DMS79 treated with DMSO at 0.1 percent for 48 hours (cell line): ENCODE measurements around the gene TSSK1B.
"Not testable (repeated sequence)": the region's sequence is repeated elsewhere in the genome, so short reads cannot be mapped to it uniquely, and the experiment has no call there.

Experiments
- DNase-seq: peaks from one replicate; lab custom pipeline; 2025; lab: John Stamatoyannopoulos, UW

TSSK1B gene, protein sequence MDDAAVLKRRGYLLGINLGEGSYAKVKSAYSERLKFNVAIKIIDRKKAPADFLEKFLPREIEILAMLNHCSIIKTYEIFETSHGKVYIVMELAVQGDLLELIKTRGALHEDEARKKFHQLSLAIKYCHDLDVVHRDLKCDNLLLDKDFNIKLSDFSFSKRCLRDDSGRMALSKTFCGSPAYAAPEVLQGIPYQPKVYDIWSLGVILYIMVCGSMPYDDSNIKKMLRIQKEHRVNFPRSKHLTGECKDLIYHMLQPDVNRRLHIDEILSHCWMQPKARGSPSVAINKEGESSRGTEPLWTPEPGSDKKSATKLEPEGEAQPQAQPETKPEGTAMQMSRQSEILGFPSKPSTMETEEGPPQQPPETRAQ

DNA sequence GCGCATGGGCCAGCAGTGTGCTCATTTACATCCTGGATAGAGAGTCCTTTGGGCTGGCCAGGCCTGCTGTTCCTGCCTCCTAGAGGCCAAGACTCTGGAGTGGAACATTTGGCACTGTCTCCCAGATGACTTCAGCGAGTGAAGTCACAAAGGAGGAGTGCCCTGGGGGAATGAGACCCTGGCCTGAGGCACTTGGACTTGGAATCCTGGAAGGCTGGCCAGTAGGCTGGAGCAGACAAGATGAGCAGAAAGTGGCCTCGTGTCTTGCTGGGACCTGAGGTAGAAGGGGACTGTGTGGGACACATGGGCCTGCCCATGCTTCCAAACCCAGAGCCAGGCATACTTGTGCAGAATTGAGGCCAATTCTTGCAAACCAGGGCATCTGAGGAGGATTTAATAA, at the start of gene TSSK1B:
TSS of gene TSSK1B (minus strand) at position 101 of the 400 bp plus-strand sequence. CDS start 150 bp downstream, outside the sequence.
- no peak for DNase-seq

DNA sequence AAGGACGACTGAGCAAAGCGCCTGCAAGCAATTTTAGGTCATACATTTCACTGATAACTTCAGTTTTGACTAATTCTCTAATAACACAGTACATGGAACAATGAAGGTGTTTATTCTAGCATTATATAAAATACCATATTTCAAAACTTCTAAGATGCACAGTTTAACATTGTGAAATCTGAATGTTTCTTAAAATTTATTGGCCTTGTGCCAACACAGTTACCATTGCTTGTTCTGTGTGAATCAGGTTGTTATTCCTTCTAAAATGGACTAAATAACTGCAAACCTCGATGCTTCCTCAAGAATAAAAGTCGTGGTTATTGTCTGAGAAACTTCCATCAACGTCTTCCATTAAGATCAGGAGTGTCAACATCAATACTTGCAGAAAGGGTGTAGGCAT, 45.5 kb upstream of the TSSK1B start:
- no peak for DNase-seq

DNA sequence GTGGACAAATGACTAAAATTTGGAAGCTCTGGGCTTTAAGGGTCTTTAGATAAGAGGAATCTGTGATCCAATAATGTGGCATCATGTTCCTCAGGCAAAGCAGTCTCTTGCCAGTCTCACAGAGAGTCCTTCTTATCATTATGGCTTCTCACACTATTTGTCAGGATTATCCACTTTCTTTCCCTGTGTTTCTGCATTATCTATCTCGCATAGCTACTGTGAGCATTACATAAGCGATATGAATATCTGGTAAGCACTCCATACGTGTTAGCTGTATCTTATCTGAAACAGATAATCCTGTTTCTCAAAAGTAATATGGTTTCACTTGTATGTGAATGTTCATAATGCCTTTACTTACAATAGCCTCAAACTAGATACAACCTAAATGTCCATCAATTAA, 43.9 kb upstream of the TSSK1B start:
- no peak for DNase-seq

GRCh38 chr5:113474100-113474728, 39.4 kb upstream of the TSSK1B start:
- DNase-seq: no peak

- no peak for DNase-seq
Measured at GRCh38 chr5:113463032-113463431, 28.2 kb upstream of the TSSK1B start.

- DNase-seq: not testable (repeated sequence)
Measured at GRCh38 chr5:113457106-113457505, 22.3 kb upstream of the TSSK1B start.

- no peak for DNase-seq
Measured at GRCh38 chr5:113452941-113453340, 18.2 kb upstream of the TSSK1B start.

GRCh38 chr5:113451797-113452196, 17.0 kb upstream of the TSSK1B start:
- DNase-seq: no peak

- DNase-seq: no peak
Measured at GRCh38 chr5:113450929-113451328, 16.1 kb upstream of the TSSK1B start.

- DNase-seq: no peak
Measured at GRCh38 chr5:113450462-113450861, 15.7 kb upstream of the TSSK1B start.

GRCh38 chr5:113448252-113448651, 13.5 kb upstream of the TSSK1B start:
- no peak for DNase-seq

GRCh38 chr5:113447498-113448050, 12.8 kb upstream of the TSSK1B start:
- DNase-seq: no peak

DNA sequence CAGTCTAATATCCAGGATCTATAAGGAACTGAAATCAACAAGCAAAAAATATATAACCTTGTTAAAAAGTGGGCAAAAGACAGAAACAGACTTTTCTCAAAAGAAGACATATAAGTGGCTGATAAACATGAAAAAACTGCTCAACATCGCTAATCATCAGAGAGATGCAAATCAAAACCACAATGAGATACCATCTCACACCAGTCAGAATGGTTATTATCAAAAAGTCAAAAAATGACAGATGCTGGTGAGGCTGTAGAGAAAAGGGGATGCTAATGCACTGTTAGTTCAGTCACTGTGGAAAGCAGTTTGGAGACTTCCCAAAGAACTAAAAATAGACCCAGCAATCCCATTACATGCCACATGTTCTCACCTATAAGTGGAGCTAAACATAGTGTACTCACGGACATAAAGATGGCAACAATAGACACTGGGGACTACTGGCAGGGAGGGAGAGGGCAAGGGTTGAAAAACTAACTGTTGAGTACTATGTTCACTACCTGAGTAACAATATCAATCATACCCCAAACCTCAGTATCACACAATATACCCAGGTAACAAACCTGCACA, 11.7 kb upstream of the TSSK1B start:
- no peak for DNase-seq

- no peak for DNase-seq
Measured at GRCh38 chr5:113437111-113437510, 2.3 kb upstream of the TSSK1B start.

- DNase-seq: no peak
Measured at GRCh38 chr5:113435575-113435974, 786 bp upstream of the TSSK1B start.

- no peak for DNase-seq
Measured at GRCh38 chr5:113433862-113434612, 752 bp downstream of the TSSK1B start.

- no peak for DNase-seq
Measured at GRCh38 chr5:113433071-113433470, 1.7 kb downstream of the TSSK1B start.

DNA sequence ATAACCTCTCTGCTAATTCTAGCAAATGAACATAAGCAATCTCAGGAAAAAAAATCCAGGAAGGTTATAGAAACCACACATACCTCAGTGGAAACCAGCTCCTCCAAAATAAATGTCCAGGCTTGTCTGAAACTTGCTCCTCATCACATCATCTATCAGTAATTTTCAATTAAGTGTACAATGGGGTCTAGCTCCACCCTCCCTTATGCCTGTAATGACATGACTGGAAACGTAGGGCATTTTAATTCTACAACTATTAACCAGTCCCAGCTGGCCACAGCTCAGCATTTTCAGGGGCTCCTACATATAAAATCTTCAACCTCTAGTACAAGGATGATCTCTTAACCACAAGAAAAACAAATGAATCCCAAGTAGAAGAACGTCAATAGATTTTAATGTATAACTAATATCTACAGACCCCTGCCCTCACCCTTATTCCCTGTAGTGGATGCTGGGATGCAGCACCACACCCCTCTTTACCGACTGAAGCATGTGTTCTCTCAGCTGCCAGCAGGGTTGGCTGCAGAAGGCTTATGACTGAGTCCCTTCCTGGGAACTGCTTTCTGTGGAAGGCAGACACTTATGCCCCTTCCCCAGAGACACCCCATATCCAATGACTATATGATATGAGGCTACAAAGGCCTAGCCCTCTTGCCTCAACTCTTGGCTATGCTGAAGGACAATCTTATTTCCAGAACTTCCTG, 6.8 kb downstream of the TSSK1B start:
- no peak for DNase-seq

DNA sequence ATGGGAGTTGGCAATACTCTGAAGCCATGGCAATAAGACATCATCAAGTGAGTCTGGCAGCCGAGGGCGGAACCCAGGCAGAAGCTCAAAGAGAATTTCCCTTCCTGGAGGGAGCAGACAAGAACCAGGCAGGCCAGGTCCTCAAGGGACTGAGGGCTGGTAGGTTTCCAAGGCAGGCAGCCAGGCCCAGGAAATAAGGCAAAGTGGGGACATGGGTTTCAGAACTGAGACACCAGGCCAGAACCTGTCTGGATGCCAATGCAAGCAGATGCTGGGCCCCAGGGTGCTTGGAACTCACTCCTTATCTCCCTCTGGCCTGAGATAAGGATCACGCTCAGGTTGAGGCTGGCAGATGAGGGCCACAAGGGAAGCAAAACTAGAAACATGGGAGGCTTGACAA, 8.9 kb downstream of the TSSK1B start:
- no peak for DNase-seq

GRCh38 chr5:113421693-113422092, 13.1 kb downstream of the TSSK1B start:
- DNase-seq: no peak

GRCh38 chr5:113405530-113405929, 29.3 kb downstream of the TSSK1B start:
- DNase-seq: no peak

DNA sequence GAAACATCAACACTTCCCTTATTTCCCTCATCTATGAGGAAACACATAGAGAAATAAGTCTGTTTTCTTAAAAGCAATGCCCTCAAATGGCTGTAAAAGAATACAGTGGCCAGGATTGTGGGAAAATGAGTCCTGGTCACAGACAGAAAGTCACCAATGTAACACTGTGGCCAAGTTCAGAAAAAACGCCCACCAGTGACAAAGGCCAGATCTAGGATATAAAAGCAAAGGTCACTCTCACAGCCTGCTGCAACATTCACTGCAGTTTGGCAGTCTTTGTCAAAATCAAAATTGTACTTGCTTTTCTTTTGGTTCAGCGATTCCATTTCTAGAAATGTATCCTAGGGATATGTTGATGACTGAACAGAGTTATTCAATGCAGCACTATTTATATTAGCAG, 30.5 kb downstream of the TSSK1B start:
- DNase-seq: no peak
